Effector memory CD4-positive, alpha-beta T cell (primary cell): ENCODE results near the gene HINT2.

Experiments
- DNase-seq, 3 donors: peaks; one replicate each; pipeline ENCODE4 v3.0.0-alpha.2; 2020
- H3K27ac ChIP-seq: 2 replicates; pipeline ENCODE4 v1.7.0; 2013; ENCODE audit warnings: mild to moderate bottlenecking, low read length, moderate library complexity; ENCODE audit not compliant: insufficient read depth, poor library complexity, severe bottlenecking
- H3K27me3 ChIP-seq: replicated peaks from 2 replicates; pipeline ENCODE4 v1.7.0; 2013; ENCODE audit warnings: mild to moderate bottlenecking, low read length; ENCODE audit not compliant: insufficient read depth, control insufficient read depth, poor library complexity, severe bottlenecking
- H3K36me3 ChIP-seq: 2 replicates; pipeline ENCODE4 v1.7.0; 2013; ENCODE audit warnings: mild to moderate bottlenecking, low read length, moderate library complexity; ENCODE audit not compliant: control insufficient read depth, insufficient read depth
- H3K4me1 ChIP-seq: 2 replicates; pipeline ENCODE4 v1.7.0; 2013; ENCODE audit warnings: low read length, mild to moderate bottlenecking; ENCODE audit not compliant: control insufficient read depth, insufficient read depth, poor library complexity, severe bottlenecking
- H3K4me3 ChIP-seq: 2 replicates; pipeline ENCODE4 v1.7.0; 2013; ENCODE audit warnings: low read length, low read depth, mild to moderate bottlenecking; ENCODE audit not compliant: insufficient read depth, poor library complexity, severe bottlenecking
- H3K9me3 ChIP-seq: 2 replicates; pipeline ENCODE4 v1.7.0; 2013; ENCODE audit warnings: mild to moderate bottlenecking, low read length, moderate library complexity; ENCODE audit not compliant: control insufficient read depth

The HINT2 gene

GRCh38 chr9:35783418-35783817 is 31.4 kb downstream of the HINT2 start:
- Histone ChIP-seq H3K4me3 (no peak overlapping the region), H3K27me3 (no peaks in the 10 kb centered on the region), H3K4me1 (no peaks in the 10 kb centered on the region), H3K9me3 (no peaks in the 10 kb centered on the region), H3K36me3 (peaks cover 11% of the 10 kb centered on the region), H3K27ac (no peak overlapping the region)
- DNase-seq: no peak

GRCh38 chr9:35781066-35781465 is 33.8 kb downstream of the HINT2 start:
- H3K27ac ChIP-seq: no peak overlapping the region
- no peaks in the 10 kb centered on the region for H3K4me1 ChIP-seq
- no peaks in the 10 kb centered on the region for H3K9me3 ChIP-seq
- DNase-seq: no peak
- no peaks in the 10 kb centered on the region for H3K27me3 ChIP-seq
- no peak overlapping the region for H3K4me3 ChIP-seq
- H3K36me3 ChIP-seq: peaks cover 10% of the 10 kb centered on the region

GRCh38 chr9:35778496-35778895 is 36.3 kb downstream of the HINT2 start:
- no peak for DNase-seq
- no peaks in the 10 kb centered on the region for H3K9me3 ChIP-seq
- H3K4me3 ChIP-seq: no peak overlapping the region
- H3K4me1 ChIP-seq: no peaks in the 10 kb centered on the region
- H3K36me3 ChIP-seq: peaks cover 9% of the 10 kb centered on the region
- no peak overlapping the region for H3K27ac ChIP-seq
- no peaks in the 10 kb centered on the region for H3K27me3 ChIP-seq

GRCh38 chr9:35776018-35776417 is 38.8 kb downstream of the HINT2 start:
- no peak for DNase-seq
- Histone ChIP-seq H3K27me3 (no peaks in the 10 kb centered on the region), H3K4me3 (no peak overlapping the region), H3K27ac (no peak overlapping the region), H3K9me3 (no peaks in the 10 kb centered on the region), H3K4me1 (no peaks in the 10 kb centered on the region), H3K36me3 (peaks cover 5% of the 10 kb centered on the region)

DNA sequence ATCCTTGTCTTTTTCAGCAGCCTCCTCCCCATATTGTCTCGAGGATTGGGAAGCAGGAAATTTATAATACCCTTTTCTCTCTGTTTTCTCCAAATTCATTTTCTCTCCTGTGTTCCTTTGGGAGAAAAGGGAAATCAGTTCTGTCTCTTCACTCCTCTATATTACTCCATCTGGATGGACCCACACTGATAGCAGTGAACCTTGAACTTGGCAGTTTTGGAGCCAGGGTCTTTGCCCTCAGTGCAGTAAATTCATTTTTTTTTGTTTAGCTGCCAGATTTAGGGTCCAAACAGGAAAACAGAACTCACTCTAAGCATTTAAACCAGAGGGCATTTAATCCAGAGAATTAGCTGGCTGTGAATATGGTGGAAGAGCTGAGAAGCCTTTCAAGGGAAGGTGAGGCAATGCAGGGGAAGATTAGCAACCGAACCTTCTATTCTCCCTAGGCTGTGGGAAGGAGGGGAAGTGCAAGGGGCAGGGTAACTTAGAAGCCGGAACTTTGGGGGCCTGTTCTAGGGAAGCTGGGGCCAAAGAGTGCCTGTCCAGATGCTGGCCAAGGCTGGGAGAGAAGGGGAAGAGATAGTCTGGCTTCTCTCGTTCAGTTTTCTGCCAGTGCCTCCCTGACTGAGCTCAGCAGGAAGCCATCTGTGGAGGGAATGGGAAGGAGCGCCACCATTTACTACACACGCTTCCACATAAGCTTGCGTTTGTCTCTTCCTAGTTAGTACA is 39.8 kb downstream of the HINT2 start:
- Histone ChIP-seq H3K27ac (no peak overlapping the region), H3K4me3 (no peak overlapping the region)
- no peak for DNase-seq

GRCh38 chr9:35771943-35772342 is 42.9 kb downstream of the HINT2 start:
- DNase-seq: no peak
- no peaks in the 10 kb centered on the region for H3K27me3 ChIP-seq
- peaks cover 5% of the 10 kb centered on the region for H3K36me3 ChIP-seq
- no peak overlapping the region for H3K27ac ChIP-seq
- H3K4me1 ChIP-seq: no peaks in the 10 kb centered on the region
- H3K9me3 ChIP-seq: no peaks in the 10 kb centered on the region
- H3K4me3 ChIP-seq: no peak overlapping the region

More for the DNA sequence above, 39.8 kb downstream of the HINT2 start:
- Histone ChIP-seq H3K36me3 (peaks cover 5% of the 10 kb centered on the region), H3K9me3 (no peaks in the 10 kb centered on the region), H3K27me3 (no peaks in the 10 kb centered on the region), H3K4me1 (no peaks in the 10 kb centered on the region)

GRCh38 chr9:35771534-35771933 is 43.3 kb downstream of the HINT2 start:
- Histone ChIP-seq H3K4me3 (no peak overlapping the region), H3K4me1 (no peaks in the 10 kb centered on the region), H3K36me3 (peaks cover 5% of the 10 kb centered on the region), H3K27me3 (no peaks in the 10 kb centered on the region), H3K27ac (no peak overlapping the region), H3K9me3 (no peaks in the 10 kb centered on the region)
- DNase-seq: no peak

- DNase-seq: no peak
- Histone ChIP-seq H3K9me3 (no peaks in the 10 kb centered on the region), H3K4me1 (no peaks in the 10 kb centered on the region), H3K36me3 (peaks cover 2% of the 10 kb centered on the region), H3K4me3 (no peak overlapping the region), H3K27ac (no peak overlapping the region), H3K27me3 (no peaks in the 10 kb centered on the region)
Observed at GRCh38 chr9:35771075-35771433, 43.8 kb downstream of the HINT2 start.

DNA sequence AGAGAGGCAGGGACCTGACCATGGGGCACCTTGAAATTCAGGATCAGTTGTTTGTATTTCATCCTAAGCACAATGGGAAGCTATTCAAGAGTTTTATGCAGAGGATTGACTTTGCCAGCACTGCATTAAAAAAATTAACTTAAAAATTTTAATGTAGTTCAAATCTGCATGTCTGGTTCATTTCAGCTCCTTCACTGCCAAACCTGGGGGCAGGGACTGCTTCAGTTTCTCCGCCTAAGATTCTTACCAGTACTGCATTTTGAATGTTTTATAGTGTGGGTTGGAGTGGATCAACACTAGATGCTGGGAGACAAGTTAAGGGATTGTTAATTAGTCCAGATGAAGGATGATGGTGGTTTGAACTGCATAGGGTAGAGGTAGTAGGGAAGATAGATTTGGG is 45.1 kb downstream of the HINT2 start:
- Histone ChIP-seq H3K9me3 (no peaks in the 10 kb centered on the region), H3K27me3 (no peaks in the 10 kb centered on the region), H3K4me3 (no peak overlapping the region), H3K27ac (no peak overlapping the region), H3K36me3 (no peaks in the 10 kb centered on the region), H3K4me1 (no peaks in the 10 kb centered on the region)
- no peak for DNase-seq

DNA sequence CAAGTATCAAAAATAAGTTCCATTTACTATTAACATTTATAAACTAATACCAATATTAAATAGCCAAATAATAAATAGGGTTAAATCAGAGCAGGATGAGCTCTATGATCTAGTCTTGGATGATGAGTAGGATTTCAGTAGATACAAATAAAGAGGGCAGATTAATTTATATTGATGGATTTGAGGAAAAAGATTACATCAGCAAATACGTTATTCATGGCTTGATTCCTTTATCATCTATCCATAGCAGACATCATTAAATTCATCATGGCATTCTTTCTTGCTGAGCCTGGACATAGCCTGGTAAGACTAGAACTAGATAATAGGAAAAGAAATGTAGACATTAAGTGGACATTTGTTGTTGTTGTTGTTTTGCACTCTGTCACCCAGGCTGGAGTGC is 47.4 kb downstream of the HINT2 start:
- H3K4me3 ChIP-seq: no peak overlapping the region
- no peaks in the 10 kb centered on the region for H3K36me3 ChIP-seq
- H3K27ac ChIP-seq: no peak overlapping the region
- DNase-seq: no peak
- no peaks in the 10 kb centered on the region for H3K27me3 ChIP-seq
- no peaks in the 10 kb centered on the region for H3K4me1 ChIP-seq
- H3K9me3 ChIP-seq: no peaks in the 10 kb centered on the region
